ENCODE measurements around the gene PCSK6.
"Not testable (repeated sequence)": the region's sequence is repeated elsewhere in the genome, so short reads cannot be mapped to it uniquely, and the experiment has no call there.

The PCSK6 gene

DNA sequence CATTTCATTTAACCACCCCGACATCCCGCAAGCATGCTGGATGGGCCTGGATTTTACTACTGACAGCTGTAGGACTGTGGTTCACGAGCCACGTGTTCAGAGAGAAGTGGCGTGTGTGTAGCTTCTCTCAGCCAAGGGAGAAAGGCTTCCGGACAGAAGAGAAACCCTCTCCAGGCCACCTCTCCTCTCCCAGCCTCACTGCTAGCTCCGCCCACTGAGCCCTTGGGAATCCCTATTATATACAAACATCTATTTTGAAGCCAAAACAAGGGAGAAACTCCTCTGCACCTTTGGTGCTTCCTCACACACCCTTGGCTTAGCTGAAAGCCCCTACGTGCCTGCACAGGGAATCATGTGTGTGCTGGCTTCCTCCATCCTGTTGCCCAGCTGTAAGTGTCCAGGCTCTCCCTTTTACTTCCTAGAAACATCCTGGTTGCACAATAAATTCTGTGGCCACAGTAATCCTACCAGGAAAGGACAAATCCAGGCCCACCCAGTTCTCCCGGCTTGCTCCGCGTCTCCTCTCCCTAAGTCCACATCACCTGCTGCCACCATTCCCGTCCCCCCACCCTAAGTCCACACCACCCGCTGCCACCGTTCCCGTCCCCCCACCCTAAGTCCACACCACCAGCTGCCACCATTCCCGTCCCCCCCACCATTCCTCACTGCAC, 30.5 kb downstream of the PCSK6 start:
- DNase-seq = no peak

GRCh38 chr15:101458158-101458900, 31.2 kb downstream of the PCSK6 start:
- DNase-seq = no peak

DNA sequence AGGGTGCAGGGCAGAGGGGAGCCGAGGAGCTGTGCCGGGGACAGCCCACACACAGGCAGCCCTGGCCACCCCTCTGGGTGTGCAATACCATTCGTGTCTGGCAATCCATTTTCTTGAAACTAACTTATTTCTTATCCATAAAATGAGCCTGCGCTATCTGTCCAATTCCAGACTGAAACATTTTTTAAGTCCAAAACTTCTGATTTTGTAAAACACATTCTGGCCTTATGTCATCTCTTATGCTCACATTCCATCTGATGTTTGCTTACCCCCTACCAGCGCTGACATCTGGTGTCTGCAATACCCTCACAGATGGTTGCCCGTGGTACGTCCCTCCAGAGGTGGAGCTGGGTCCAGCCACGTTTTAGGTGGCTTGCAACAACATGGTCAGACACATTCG, 31.8 kb downstream of the PCSK6 start:
- no peak for DNase-seq

GRCh38 chr15:101456057-101456739, 33.3 kb downstream of the PCSK6 start:
- no peak for DNase-seq

- no peak for DNase-seq
Observed at GRCh38 chr15:101455291-101456025, 34.0 kb downstream of the PCSK6 start.

GRCh38 chr15:101454781-101455180, 34.7 kb downstream of the PCSK6 start:
- DNase-seq = not testable (repeated sequence)

- no peak for DNase-seq
Observed at GRCh38 chr15:101454365-101454764, 35.1 kb downstream of the PCSK6 start.

DNA sequence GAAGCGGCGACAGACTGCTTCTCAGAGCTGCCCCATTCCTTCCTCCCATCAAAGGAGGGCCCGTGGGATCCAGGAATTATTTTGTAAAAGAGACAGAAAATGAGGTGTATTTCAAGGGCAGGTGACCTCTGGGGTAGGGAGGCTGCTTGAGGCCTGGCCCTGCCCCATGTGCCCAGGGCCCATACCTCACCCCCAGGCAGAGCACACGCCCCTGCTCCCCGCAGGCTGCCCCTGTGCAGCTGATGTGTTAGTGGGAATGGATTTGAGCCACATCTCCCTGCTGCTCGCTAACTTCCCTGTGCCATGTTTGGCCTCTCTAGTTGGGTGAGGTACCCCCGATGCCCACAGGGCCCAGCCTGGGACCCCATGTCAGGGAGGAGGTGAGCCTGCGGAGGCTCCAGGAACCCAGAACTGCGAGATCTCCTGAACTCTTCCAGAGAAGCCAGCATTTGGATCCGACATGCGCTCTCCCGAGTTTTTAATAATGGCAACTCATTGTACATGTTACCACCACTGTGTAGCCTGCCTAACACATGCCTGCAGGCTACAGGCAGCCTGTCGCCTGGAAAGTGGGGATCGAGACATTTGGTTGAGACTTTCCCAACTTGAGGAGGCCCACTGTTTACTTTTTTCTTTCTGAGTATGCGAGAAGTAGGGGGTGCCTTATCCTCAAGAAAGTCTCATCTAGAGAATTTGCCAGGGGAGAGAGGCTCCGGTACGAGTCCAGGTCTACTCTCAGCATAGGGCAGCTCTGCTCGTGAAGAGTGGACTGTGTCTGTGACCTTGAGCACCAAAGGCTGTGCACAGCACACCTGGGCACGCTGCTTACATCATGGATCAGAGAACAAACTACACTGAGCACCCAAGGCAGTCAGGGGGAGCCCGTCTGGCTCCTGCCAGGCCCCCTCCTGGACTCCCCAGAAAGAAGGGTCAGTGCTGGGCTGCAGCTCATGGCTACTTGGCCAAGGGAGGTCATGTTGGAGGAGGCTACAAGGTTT, 36.1 kb downstream of the PCSK6 start:
- no peak for DNase-seq

GRCh38 chr15:101452572-101452971, 36.9 kb downstream of the PCSK6 start:
- DNase-seq = no peak

DNA sequence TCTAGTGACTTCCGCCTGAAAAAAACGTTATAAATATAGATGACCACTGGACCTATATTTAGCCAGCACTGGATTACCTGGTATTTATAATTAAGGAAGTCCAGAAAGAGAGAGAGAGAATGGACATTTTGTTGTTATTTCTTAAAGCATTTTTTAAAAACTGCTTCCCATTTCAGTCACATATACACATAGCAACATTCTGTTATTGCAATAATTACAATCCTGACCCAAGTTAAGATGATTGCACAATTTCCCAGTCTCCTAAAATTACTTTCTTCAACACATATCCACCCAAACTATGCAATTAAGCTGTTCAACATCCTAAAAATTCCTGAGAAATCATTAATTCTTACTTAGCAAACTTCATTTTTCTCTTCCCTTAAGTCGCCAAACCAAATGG, 37.7 kb downstream of the PCSK6 start:
- DNase-seq = no peak

GRCh38 chr15:101451266-101451799, 38.2 kb downstream of the PCSK6 start:
- DNase-seq = no peak

DNA sequence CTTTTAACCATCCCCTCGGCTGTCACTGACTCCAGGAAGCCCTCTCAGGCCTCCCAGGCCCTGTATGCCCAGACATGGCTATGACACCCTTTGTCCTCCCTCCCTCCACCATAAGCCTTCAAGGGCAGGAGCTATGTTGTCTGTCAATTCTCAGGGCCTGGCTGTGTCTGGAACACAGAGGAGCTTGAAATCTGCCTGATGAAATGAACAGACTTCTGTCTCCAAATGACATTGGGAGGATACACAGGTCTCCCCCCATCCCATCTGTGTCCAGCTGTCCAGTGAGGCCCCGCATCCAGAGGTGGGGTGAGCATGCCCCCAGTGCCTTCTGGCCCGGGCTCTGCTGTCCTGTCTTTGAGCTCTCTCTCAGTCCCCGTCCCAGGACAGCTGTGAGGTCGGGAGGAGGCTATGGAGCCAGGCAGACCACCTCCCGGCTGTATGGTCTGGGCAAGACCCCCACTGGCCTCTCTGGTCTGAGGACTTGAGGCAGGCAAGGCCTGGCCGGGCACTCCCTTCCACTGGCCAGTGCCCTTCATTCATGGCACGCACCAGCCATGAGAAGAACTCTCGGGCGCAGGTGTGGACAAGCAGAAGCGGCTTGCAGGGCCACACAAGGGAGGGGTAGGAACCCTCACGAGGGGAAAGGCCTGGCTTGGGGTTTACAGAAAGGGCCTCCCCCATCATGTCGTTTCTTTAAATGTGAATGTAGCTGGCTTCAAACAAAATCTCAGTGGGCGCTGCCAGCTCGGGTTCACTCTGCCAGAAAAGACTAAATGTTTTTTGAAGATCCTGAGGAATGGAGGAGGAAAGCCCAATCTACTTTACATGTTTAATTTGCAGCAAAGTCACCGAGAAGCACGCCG, 38.9 kb downstream of the PCSK6 start:
- no peak for DNase-seq

DNA sequence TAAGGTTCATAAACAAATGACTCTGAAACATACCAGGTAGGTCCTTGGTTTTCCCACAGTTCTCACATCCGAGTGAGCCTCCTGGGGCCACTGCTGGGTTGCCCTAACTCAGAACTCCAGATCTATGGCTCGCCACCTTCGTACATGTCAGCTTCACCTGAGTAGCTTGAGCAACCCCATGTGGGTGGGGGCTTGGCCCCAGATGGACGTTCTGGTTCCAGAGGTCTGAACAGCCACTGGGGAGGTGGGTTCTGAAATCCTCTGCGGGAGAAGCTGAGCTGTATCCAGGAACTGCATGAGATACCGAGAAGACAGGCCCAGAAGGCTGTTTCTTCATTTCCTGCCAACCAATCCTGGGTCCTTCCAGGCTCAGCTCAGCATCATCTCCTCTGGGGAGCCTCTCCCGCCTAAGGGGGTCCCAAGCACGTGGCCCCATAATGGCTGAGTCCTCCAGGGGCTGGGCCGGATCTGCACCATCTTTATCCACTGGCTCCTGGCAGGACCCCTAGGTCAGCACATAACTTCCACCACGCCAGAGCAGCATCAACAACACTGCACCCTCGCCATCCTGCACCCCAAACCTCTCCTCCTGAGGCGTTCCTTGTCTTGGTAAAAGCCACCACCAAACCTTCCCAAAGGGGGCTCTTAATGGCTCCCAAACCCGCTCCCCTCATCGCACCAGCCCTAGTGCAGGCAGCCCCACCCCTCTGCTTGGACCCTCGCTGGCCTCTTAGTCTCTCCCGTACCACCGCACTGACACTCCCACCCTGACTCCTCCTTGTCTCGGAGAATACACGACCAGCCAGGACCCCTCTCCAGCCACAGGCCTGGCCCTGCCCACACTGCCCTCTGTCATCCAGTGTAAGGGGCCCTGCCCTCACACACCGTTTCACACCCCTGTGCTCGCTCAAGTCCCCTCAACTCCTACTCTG, 39.8 kb downstream of the PCSK6 start:
- no peak for DNase-seq

GRCh38 chr15:101448336-101448735, 41.2 kb downstream of the PCSK6 start:
- no peak for DNase-seq

- no peak for DNase-seq
Observed at GRCh38 chr15:101447561-101448071, 41.9 kb downstream of the PCSK6 start.

DNA sequence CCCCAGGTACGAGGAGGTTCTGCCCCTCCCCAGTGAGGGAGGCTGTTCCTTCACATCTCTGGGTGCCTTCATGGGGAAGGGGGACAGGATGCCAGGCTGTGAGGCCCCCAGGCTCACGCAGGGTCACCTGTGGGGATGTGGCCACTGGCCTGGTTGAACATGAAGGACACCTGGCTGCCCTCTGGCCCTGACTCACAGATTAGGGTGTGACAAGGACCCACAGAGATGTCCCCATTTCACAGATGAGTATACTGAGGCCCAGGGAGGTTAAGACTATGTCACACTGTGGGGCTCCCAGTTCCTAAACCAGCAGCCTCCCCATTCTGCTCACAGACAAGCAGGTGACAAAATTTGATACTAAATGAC, 42.4 kb downstream of the PCSK6 start:
- DNase-seq = no peak

- no peak for DNase-seq
Observed at GRCh38 chr15:101446518-101447167, 42.9 kb downstream of the PCSK6 start.

DNA sequence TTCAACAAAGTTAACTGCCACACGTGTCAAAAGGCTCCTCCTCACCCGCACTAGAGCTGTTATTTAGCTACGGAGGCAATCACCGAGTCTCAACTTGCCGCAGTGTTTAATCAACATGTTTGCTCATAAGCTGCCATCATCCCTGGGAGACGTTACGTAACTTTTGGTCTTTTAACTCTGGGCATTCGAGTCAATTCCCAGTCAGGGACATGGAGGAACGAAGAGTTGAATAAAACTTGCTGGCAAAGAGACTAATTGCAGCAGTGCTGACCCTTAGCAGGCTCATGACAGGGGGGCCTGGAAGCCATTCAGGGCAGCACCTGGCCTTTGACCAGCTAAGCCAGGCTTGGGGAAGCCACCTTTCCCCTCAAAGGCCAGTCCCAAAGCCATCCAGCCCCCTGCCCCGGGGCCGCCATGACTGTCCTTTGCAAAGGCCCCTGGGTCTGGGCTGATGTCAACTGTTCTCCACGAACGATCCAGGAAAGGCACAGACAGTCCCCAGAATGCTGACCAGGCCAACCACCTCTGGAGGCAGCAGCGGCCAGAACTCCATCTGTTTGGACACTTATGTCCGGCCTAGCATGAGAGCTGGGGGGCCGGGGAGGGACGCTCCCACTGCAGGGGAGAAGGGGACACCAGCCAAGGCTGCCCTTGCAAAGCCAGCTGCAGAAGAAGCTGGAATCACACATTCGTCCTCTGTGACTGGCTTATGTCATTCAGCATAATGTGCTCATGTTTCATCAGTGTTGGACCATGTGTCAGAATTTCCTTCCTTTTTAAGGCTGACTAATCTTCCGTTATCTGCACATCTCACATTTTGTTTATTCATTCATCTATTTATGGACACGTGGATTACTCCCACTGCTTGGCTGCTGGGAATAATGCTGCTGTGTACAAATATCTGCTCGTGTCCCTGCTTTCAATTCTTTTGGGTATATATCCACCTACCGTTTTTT, 43.7 kb downstream of the PCSK6 start:
- DNase-seq = no peak
